A549 (cell line): ENCODE results near the gene ITFG1. TPM values are rescaled to one million over a fixed set of nuclear protein-coding genes. Genes with fewer than 3 reads are reported as not detected.

ENCODE experiments used
- ATAC-seq, 2 experiments: fragments of 200-7000 bp in 1 of 2; fragments of >200 bp in 1 of 2; cut with Nextera tagmentation in 1 of 2; cut with Tn5 transposase in 1 of 2; 3 replicates each; pipeline versions ENCODE4 v1.8.0 to v1.9.1; 2018 to 2020; ENCODE audit warnings: mild to moderate bottlenecking in 1 of 2, moderate library complexity in 1 of 2
- CTCF ChIA-PET: fragments of 300-600 bp; sonication (Branson Sonifier 250); formaldehyde crosslinking; extraction: SDS; loops from one replicate; lab custom pipeline; 2021; ENCODE audit warnings: antibody characterized with exemption, inconsistent platforms; lab: Yijun Ruan, JAX
- POLR2A ChIA-PET: fragments of 350-600 bp; formaldehyde crosslinking; extraction: SDS; loops from one replicate; lab custom pipeline; 2021; ENCODE audit warnings: antibody characterized with exemption, inconsistent platforms; lab: Yijun Ruan, JAX
- DNase-seq, 2 experiments: peaks; one replicate each; pipeline versions ENCODE4 v3.0.0 to v3.0.0-alpha.2; 2011 to 2016; ENCODE audit warnings: low read depth in 1 of 2, low spot score in 1 of 2
- FAIRE-seq: peaks from 2 replicates; lab custom pipeline; 2011; peaks lifted over from hg19 to GRCh38; lab: Jason Lieb, UNC
- H3K27ac ChIP-seq, 2 experiments: fragments of >200 bp; sonication (Bioruptor Twin); formaldehyde crosslinking; 3 replicates each; pipeline ENCODE4 v1.5.1; 2016 to 2017
- H3K4me1 ChIP-seq: fragments of >200 bp; sonication (Bioruptor Twin); formaldehyde crosslinking; 3 replicates; pipeline ENCODE4 v1.6.1; 2016
- H3K4me2 ChIP-seq: fragments of >200 bp; sonication (Bioruptor Twin); formaldehyde crosslinking; 3 replicates; pipeline ENCODE4 v1.6.1; 2016
- H3K4me3 ChIP-seq: fragments of >200 bp; sonication (Bioruptor Twin); formaldehyde crosslinking; 3 replicates; pipeline ENCODE4 v1.5.1; 2016
- H3K9me3 ChIP-seq: fragments of >200 bp; sonication (Bioruptor Twin); formaldehyde crosslinking; 3 replicates; pipeline ENCODE4 v1.6.1; 2016
- BHLHE40 ChIP-seq: IDR thresholded peaks from 2 replicates; pipeline ENCODE4 v1.6.1; 2012; ENCODE audit warnings: low read depth, low read length, inconsistent platforms
- CBX2 ChIP-seq: fragments of 200-600 bp; sonication (generic); IDR thresholded peaks from 2 replicates; pipeline ENCODE4 v1.6.1; 2016; ENCODE audit warnings: low read depth, mild to moderate bottlenecking, borderline replicate concordance
- EHF ChIP-seq: fragments of 250-450 bp; sonication (Bioruptor Pico); IDR thresholded peaks from 2 replicates; pipeline ENCODE4 v1.5.0; 2020; ENCODE audit warnings: mild to moderate bottlenecking
- FOSB ChIP-seq: fragments of 250-450 bp; sonication (Bioruptor Pico); IDR thresholded peaks from 2 replicates; pipeline ENCODE4 v1.5.0; 2020; ENCODE audit warnings: mild to moderate bottlenecking, moderate library complexity
- FOSL2 ChIP-seq, 2 experiments: fragments of 450-650 bp in 1 of 2; fragments of >200 bp in 1 of 2; sonication (Bioruptor Twin) in 1 of 2; formaldehyde crosslinking; IDR thresholded peaks; 2 replicates each; pipeline versions ENCODE4 v1.5.0 to v1.6.1; 2016 to 2020; ENCODE audit warnings: mild to moderate bottlenecking in 1 of 2, moderate library complexity in 1 of 2
- GATA3 ChIP-seq: IDR thresholded peaks from 2 replicates; pipeline ENCODE4 v1.6.1; 2012; ENCODE audit warnings: borderline replicate concordance
- HEYL ChIP-seq: fragments of 250-450 bp; sonication (Bioruptor Pico); IDR thresholded peaks from 2 replicates; pipeline ENCODE4 v1.8.0; 2021; ENCODE audit warnings: mild to moderate bottlenecking, moderate library complexity
- HOXA7 ChIP-seq: fragments of 250-450 bp; sonication (Bioruptor Pico); IDR thresholded peaks from 2 replicates; pipeline ENCODE4 v1.5.0; 2020; ENCODE audit warnings: mild to moderate bottlenecking, moderate library complexity
- HOXB13 ChIP-seq: fragments of 250-450 bp; sonication (Bioruptor Pico); IDR thresholded peaks from 2 replicates; pipeline ENCODE4 v1.5.0; 2020; ENCODE audit warnings: low read depth, mild to moderate bottlenecking, moderate library complexity
- JUNB ChIP-seq: fragments of >200 bp; sonication (Bioruptor Twin); formaldehyde crosslinking; IDR thresholded peaks from 2 replicates; pipeline ENCODE4 v1.6.1; 2016
- MAFK ChIP-seq: fragments of 450-650 bp; IDR thresholded peaks from 2 replicates; pipeline ENCODE4 v1.6.1; 2014; ENCODE audit not compliant: partially characterized antibody
- MAZ ChIP-seq: fragments of 150-350 bp; IDR thresholded peaks from 2 replicates; pipeline ENCODE4 v1.6.1; 2014; ENCODE audit warnings: antibody characterized with exemption, low read depth, low read length, borderline replicate concordance
- MYC ChIP-seq: IDR thresholded peaks from 2 replicates; pipeline ENCODE4 v1.6.1; 2012; ENCODE audit warnings: mild to moderate bottlenecking, inconsistent platforms, low read length, improper control_type of control experiment, borderline replicate concordance
- NPAS2 ChIP-seq: fragments of 250-450 bp; sonication (Bioruptor Pico); IDR thresholded peaks from 2 replicates; pipeline ENCODE4 v1.8.0; 2022; ENCODE audit warnings: mild to moderate bottlenecking, moderate library complexity, borderline replicate concordance
- POLR2A ChIP-seq: IDR thresholded peaks from 2 replicates; pipeline ENCODE4 v1.6.1; 2012; ENCODE audit warnings: mild to moderate bottlenecking, low read length
- POLR2AphosphoS2 ChIP-seq: conservative IDR thresholded peaks from 2 replicates; pipeline ENCODE4 v1.6.1; 2012; ENCODE audit warnings: low read length, improper control_type of control experiment, inconsistent platforms
- RFX5 ChIP-seq: fragments of 450-650 bp; IDR thresholded peaks from 2 replicates; pipeline ENCODE4 v1.7.1; 2014; ENCODE audit warnings: antibody characterized with exemption, mild to moderate bottlenecking, moderate library complexity
- RNF2 ChIP-seq: fragments of 200-600 bp; sonication (generic); IDR thresholded peaks from 2 replicates; pipeline ENCODE4 v1.6.1; 2016; ENCODE audit warnings: low read depth, mild to moderate bottlenecking, antibody characterized with exemption, moderate library complexity, borderline replicate concordance
- SMC3 ChIP-seq: fragments of >200 bp; sonication (Bioruptor Twin); formaldehyde crosslinking; IDR thresholded peaks from 3 replicates; pipeline ENCODE4 v1.6.1; 2018; ENCODE audit warnings: inconsistent platforms
- TFCP2L1 ChIP-seq: fragments of 250-450 bp; sonication (Bioruptor Pico); IDR thresholded peaks from 2 replicates; pipeline ENCODE4 v1.5.0; 2021; ENCODE audit warnings: mild to moderate bottlenecking
- TP53 ChIP-seq: fragments of 250-450 bp; sonication (Bioruptor Pico); IDR thresholded peaks from 2 replicates; pipeline ENCODE4 v1.5.0; 2021; ENCODE audit warnings: mild to moderate bottlenecking, moderate library complexity
- ZFP36 ChIP-seq: fragments of 450-650 bp; IDR thresholded peaks from 2 replicates; pipeline ENCODE4 v1.6.1; 2014; ENCODE audit warnings: borderline replicate concordance; ENCODE audit not compliant: partially characterized antibody
- ZNF302 ChIP-seq: fragments of 250-450 bp; sonication (Bioruptor Pico); IDR thresholded peaks from 2 replicates; pipeline ENCODE4 v1.9.0; 2021; ENCODE audit warnings: inconsistent platforms, mild to moderate bottlenecking, moderate library complexity
- WGBS: methylation state at CpG from one replicate; pipeline ENCODE4 v1.1.6; 2017; ENCODE audit errors: missing lambda C conversion rate; 5-methylcytosine and 5-hydroxymethylcytosine counted together
- polyA plus RNA-seq, 4 experiments: library from polyadenylated mRNA; depleted of rRNA in 3 of 4; stranded (reverse); fragments of >200 nt; fragmentation: RNase III in 1 of 4; extraction: RNeasy Plus Mini Kit Qiagen cat#74134 plus additional on column Dnase treatment in 1 of 4; gene quantifications; 2 replicates in 3 of 4; 3 replicates in 1 of 4; pipeline ENCODE4 v1.2.3, GENCODE V29; 2011 to 2017
- TF ChIP-seq, protein P1 (sequence below): fragments of 250-450 bp; sonication (Bioruptor Pico); IDR thresholded peaks from 2 replicates; pipeline ENCODE4 v1.5.0; 2020; ENCODE audit warnings: low read depth, mild to moderate bottlenecking, moderate library complexity
- TF ChIP-seq, protein P2 (sequence below): fragments of 200-600 bp; sonication (generic); IDR thresholded peaks from 2 replicates; pipeline ENCODE4 v1.6.1; 2016; ENCODE audit warnings: antibody characterized with exemption, mild to moderate bottlenecking, moderate library complexity
- TF ChIP-seq, protein P3 (sequence below): fragments of >200 bp; sonication (Bioruptor Twin); formaldehyde crosslinking; IDR thresholded peaks from 2 replicates; pipeline ENCODE4 v1.6.1; 2016

Gene ITFG1
- polyA plus RNA-seq, 2 of the 4 experiments (the other 2 are of a cell fraction) = 32.9 to 112 TPM

DNA sequence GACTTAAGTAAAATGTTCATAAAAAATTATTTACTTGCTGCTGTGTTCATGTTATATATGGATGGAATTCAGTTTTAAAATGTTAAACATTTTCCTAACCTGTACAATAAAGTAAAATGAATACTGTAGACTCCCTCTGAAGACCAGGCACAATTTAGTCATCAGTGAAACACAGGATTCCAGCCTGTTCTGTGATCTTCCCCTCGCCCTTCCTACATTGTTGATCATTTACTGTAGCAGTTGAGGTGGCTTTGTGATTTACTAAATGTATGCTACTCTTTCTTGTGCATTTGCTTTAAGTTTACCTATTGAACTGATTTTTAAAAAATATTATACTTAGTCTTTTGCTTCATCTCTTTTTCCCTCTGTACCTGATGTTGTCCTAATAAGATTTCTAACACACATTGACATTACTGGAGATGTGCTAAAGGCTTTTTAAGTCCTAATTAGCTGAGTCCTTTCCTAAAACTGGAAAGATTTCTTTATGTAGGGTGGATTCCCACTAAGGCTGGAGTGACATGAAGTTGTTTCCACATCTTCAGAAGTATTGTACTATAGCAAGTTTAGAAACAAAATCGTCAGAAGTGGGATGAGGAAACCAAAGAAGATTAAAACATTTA lies 38.3 kb upstream of the ITFG1 start:
- 75% methylated on average over 2 of the region's 2 CpGs for WGBS
- no peak overlapping the region for H3K27ac ChIP-seq
- no peak for ATAC-seq
- no peaks in the 10 kb centered on the region for H3K4me1 ChIP-seq
- no peak for TF ChIP-seq GATA3
- TF ChIP-seq, protein P1, sequence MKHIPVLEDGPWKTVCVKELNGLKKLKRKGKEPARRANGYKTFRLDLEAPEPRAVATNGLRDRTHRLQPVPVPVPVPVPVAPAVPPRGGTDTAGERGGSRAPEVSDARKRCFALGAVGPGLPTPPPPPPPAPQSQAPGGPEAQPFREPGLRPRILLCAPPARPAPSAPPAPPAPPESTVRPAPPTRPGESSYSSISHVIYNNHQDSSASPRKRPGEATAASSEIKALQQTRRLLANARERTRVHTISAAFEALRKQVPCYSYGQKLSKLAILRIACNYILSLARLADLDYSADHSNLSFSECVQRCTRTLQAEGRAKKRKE = no peak
- TF ChIP-seq BHLHE40 = no peak
- TF ChIP-seq SMC3 = no peak
- TF ChIP-seq HOXA7 (CRISPR knock-in tag) = no peak
- TF ChIP-seq HEYL = no peak
- no peak for TF ChIP-seq MAZ
- TF ChIP-seq ZNF302 = no peak
- TF ChIP-seq RNF2 = no peak
- TF ChIP-seq TP53 (CRISPR knock-in tag) = no peak
- TF ChIP-seq POLR2A = no peak
- no peak for TF ChIP-seq MAFK
- TF ChIP-seq, all 56 proteins: peak for 0
- Histone ChIP-seq H3K9me3 (no peaks in the 10 kb centered on the region), H3K4me2 (no peak overlapping the region), H3K4me3 (no peak overlapping the region)
- ChIA-PET CTCF (no interaction called here), POLR2A (no interaction called here)
- FAIRE-seq = no peak
- DNase-seq = no peak

DNA sequence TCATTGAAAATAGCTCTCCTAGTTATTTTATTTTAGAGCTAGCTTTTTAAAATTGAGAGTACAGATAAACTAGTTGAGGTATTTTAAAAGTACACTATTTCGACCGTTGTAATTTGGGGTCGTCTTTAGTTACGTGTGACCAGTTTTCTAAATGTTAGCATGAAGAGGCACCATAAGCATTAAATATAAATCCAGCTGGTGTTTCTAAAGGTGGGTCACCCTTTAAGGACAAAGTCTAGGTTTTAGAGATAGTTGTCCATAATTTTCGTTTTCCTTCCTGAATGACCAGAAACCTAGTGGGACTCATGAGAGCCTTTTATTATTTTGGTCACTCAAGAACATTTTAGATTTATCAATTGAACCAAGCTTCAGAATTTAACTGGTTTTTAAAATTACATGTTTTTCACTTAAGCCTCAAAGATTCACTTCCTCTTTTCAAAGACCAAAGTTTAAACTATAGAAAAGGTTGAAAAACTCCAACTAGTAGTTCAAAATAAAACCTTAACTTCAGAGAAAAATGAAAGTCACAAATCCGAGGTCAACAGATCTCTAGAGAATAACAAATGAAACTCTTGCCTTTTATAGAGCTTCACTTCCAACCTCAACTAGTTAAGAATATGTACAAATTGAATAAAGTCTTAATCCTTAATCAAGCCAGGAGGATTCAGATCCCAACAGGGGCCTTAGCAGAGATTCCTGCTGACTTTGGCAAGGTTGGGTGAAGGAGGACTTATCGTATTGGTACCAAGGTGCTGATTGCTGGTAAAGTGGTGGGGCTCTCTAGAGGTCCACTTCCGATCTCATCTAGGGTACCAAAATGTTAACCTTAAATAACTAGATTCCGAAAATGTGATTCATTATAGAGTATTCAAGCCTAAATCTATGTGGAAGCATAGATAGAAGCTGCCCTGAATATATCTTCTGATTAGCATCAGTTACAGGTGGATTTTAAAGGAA lies 32.8 kb upstream of the ITFG1 start:
- Histone ChIP-seq H3K9me3 (peaks cover 4% of the 10 kb centered on the region; the same call in 1 of the 3 replicates), H3K27ac (no peak overlapping the region), H3K4me3 (no peak overlapping the region), H3K4me1 (peaks cover 4% of the 10 kb centered on the region; the same call in 1 of the 3 replicates), H3K4me2 (no peak overlapping the region)
- TF ChIP-seq RFX5 = no peak
- TF ChIP-seq EHF = no peak
- no peak for TF ChIP-seq ZFP36
- no peak for TF ChIP-seq TFCP2L1 (CRISPR knock-in tag)
- no peak for TF ChIP-seq FOSB (CRISPR knock-in tag)
- no peak for TF ChIP-seq NPAS2 (CRISPR knock-in tag)
- TF ChIP-seq MYC = no peak
- no peak for TF ChIP-seq CBX2
- TF ChIP-seq POLR2AphosphoS2 = no peak
- ATAC-seq = no peak
- ChIA-PET CTCF (interaction anchor here (0.8 kb wide), 1 partner anchor 16 kb away, joined by 3 read pairs; no protein-coding TSS in a partner anchor), POLR2A (no interaction called here)
- WGBS = 91% methylated on average over 9 of the region's 9 CpGs
- no peak for FAIRE-seq
- no peak for DNase-seq

DNA sequence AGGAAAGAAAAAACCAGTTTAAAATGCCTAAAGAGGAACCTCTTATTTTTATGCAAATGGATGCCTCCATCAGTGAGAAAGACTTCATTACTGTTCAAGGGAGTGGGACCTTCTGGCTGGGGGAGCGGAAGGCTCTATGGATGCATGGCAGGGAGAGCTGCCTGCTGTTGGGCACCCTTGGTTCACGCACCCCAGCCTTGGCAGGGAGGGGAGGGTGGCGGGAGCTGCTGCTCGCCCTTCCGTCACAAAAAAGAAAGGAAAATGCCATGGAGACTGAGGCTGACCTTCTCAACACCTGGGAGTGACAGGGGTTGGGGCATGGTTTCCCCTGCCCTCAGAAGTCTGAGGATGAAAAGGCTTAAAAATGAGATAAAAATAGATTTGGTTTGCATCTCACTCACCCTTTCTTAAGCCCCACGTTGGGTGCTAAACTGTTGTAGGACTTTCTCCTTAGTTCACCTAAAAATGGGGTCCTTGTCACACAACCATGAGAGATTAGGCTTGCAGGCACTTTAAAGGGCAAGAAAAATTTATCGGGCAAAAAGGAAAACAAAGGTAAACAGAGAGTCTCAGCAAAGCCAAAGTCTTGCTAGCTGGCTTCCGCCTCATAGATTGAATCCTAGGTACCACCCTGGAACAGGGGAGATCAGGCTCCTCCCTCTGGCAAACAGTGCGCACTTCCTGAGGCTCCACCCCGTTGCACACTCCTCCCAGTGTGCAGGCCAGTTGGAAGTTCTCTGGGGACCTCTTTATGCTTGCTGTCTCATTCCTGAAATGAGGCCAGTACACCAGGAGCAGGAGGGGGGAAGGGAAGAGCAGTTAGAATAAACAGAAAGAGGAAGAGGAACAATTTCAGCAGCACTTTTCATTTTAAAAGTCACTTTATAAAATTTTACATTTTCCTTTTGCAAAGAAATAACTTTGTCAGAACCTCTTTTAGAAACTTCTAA lies 31.8 kb upstream of the ITFG1 start:
- TF ChIP-seq GATA3 (no peak), HOXB13 (CRISPR knock-in tag) (no peak), ZNF302 (no peak), BHLHE40 (no peak), HOXA7 (CRISPR knock-in tag) (no peak), JUNB (no peak), FOSL2 (IDR thresholded peaks at IDR 0.05) (no peak), FOSL2 (CRISPR knock-in tag; IDR thresholded peaks at IDR 0.05) (no peak), POLR2A (no peak)
- TF ChIP-seq, protein P2, sequence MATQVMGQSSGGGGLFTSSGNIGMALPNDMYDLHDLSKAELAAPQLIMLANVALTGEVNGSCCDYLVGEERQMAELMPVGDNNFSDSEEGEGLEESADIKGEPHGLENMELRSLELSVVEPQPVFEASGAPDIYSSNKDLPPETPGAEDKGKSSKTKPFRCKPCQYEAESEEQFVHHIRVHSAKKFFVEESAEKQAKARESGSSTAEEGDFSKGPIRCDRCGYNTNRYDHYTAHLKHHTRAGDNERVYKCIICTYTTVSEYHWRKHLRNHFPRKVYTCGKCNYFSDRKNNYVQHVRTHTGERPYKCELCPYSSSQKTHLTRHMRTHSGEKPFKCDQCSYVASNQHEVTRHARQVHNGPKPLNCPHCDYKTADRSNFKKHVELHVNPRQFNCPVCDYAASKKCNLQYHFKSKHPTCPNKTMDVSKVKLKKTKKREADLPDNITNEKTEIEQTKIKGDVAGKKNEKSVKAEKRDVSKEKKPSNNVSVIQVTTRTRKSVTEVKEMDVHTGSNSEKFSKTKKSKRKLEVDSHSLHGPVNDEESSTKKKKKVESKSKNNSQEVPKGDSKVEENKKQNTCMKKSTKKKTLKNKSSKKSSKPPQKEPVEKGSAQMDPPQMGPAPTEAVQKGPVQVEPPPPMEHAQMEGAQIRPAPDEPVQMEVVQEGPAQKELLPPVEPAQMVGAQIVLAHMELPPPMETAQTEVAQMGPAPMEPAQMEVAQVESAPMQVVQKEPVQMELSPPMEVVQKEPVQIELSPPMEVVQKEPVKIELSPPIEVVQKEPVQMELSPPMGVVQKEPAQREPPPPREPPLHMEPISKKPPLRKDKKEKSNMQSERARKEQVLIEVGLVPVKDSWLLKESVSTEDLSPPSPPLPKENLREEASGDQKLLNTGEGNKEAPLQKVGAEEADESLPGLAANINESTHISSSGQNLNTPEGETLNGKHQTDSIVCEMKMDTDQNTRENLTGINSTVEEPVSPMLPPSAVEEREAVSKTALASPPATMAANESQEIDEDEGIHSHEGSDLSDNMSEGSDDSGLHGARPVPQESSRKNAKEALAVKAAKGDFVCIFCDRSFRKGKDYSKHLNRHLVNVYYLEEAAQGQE = no peak
- TF ChIP-seq, protein P3, sequence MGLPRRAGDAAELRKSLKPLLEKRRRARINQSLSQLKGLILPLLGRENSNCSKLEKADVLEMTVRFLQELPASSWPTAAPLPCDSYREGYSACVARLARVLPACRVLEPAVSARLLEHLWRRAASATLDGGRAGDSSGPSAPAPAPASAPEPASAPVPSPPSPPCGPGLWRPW = no peak
- CTCF ChIA-PET = interaction anchor here (0.8 kb wide), 1 partner anchor 17 kb away, joined by 3 read pairs; no protein-coding TSS in a partner anchor
- Histone ChIP-seq H3K27ac (no peak overlapping the region), H3K4me1 (peaks cover 4% of the 10 kb centered on the region; the same call in 1 of the 3 replicates), H3K9me3 (peaks cover 6% of the 10 kb centered on the region; the same call in 1 of the 3 replicates), H3K4me3 (no peak overlapping the region), H3K4me2 (no peak overlapping the region)
- no peak for FAIRE-seq
- ATAC-seq = no peak
- WGBS = 88% methylated on average over 10 of the region's 10 CpGs
- no peak for DNase-seq
- POLR2A ChIA-PET = no interaction called here
